GM21447 (cell line): ENCODE measurements around the gene CDYL.
A peak's percentile ranks its signal among the peaks of the same experiment; 100 is the strongest.
"Not testable (repeated sequence)": the region's sequence is repeated elsewhere in the genome, so short reads cannot be mapped to it uniquely, and the experiment has no call there.

Source experiments
- ATAC-seq: cut with Tn5 transposase; IDR thresholded peaks from one replicate; pipeline ENCODE4 v1.9.1; 2021; ENCODE audit not compliant: unreplicated experiment

CDYL gene

DNA sequence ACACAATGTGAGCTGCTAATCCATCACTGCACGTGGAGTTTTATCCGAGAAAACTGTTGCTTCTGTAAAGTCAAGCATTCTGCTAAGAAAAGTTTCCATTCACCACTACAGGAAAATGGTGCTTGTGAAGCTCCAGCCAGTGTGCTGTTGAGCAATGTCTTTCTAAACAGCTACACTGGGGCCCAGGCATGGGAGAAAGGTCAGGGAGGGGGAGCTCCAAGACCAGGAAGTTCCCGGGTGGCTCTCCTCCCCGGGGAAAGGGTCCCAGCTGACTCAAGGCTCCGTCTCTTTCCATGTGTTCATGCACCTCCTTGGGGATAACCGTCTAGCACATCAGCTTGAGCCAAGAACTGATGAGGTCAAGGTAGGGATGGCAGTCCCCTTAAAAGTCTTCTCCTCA, 207.1 kb downstream of the CDYL start:
- no peak for ATAC-seq

DNA sequence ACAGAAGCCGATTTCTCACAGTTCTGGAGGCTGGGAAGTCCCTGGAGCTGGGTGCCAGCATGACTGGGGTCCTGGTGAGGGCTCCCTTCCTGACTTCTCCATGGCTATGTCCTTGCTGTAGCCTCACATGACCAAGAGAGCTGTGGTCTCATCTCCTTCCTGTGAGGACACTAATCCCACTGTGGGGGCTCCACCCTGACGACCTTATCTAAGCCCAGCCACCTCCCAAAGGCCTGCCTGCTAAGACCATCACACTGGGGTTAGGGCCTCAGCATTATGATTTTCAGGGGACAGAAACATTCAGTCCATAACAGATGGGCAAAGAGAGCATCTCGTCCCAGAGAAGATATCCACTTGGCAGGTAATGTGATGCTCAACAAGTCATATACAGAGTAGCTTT, 210.8 kb downstream of the CDYL start:
- no peak for ATAC-seq

DNA sequence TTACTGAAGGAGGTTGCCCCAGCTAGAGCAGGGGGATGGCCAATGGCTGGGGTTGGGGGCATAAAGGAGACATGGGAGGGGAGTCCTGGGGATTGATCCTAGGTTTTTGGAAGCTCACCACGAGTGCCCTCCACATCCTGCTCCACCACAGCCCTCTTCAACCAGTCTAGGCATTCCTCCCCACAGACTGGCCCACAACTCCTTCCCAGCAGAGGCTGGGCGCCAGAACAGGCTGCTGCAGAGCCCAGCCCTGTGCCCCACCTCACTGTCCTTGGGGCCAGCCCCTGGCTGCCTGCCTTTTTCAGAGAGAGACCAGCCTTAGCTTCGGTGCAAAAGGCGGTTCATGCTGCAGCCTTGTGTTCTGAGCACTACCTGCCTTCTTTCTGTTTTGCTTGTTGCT, 211.2 kb downstream of the CDYL start:
- no peak for ATAC-seq

DNA sequence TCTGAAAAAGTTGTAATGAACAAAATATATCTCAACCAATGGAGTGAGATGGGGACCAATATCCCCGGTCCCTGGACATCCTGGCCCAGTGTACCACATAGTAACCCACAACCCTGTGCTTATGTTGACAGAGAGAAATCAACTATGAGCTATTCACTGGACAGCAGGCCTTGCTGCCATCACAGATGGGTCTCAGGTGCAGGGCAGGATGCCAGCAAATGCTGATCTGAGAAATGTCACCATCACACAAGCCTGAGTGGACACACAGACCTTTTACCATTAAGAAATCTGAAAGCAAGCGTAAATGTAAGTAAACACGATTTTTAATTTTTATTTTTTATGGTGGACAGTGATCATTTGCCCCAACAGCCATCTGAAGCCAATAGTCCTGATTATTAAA, 218.5 kb downstream of the CDYL start:
- ATAC-seq: no peak

- no peak for ATAC-seq
Measured at GRCh38 chr6:4997862-4998261, 221.7 kb downstream of the CDYL start.

DNA sequence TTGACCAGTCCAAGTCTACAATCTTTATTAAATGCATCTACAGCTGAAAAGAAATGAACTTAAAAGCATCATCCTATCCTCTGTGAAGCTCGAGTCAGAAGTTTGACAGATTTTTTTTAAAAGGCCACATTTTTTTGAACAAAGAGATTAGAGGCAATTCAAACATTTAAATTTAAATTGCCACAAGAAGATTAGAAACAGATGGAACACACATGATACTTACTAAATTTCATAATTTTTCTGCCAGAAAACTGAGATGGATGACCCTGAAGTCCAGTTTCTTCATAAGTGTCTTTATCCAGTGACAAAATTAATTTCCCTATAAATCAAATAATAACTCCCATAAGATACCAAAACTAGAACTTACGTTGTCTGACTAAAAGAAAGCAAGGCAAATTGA, 223.4 kb downstream of the CDYL start:
- no peak for ATAC-seq

GRCh38 chr6:5003604-5004372, 227.6 kb downstream of the CDYL start, which contains the start of gene RPP40:
RPP40 (minus strand) TSS chr6:5004037; CDS start chr6:5004002, 35 bp downstream.
- ATAC-seq: peak; percentile 92

DNA sequence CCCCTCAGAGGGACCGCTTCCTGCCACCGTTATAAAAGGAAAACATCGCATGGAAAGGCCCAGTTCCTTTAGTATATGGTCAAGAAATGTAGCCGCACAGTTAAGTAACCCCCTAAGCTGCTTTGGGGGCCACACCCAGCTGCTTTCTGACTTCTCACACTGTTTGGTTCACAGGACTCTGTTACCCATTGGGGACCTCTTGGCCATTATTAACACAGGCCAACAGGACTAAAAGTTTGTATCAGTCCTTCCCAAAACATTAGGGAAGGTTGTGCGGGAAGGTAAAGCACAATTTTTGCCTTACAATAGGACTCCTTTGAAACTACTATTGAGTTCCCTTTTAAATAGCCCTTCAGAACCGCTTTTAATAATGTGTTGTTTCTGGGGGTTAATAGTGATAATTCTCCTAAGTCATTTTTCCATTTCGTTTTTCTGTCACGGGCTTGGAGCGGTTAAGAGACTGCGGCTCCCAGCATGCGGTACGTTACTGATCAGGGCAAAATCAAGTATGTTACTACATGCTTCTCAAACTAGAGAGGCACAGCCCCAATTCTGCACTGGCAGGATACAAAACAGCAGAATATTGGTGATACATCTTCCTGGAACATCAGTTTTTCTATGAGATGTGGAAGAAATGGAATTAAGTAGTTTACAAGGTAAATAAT, 228.3 kb downstream of the CDYL start:
- ATAC-seq: no peak

GRCh38 chr6:5005038-5005433, 228.8 kb downstream of the CDYL start:
- not testable (repeated sequence) for ATAC-seq
